Spleen (tissue), 7 donors: Measurements from ENCODE around the gene VSIG10L.

Source experiments
- CTCF ChIP-seq, 11 experiments: fragments of 200-600 bp in 7 of 11; fragments of 450-650 bp in 4 of 11; sonication (generic) in 4 of 11; IDR thresholded peaks in 8 of 11; conservative IDR thresholded peaks in 3 of 11; 1 replicate in 7 of 11; 2 replicates in 4 of 11; pipeline versions ENCODE4 v1.4.0 to v1.8.0; 2016 to 2021; ENCODE audit warnings: antibody characterized with exemption in 11 of 11, inconsistent platforms in 4 of 11, mild to moderate bottlenecking in 1 of 11
- POLR2AphosphoS5 ChIP-seq, 3 donors: sonication (generic); formaldehyde crosslinking; IDR thresholded peaks; one replicate each; pipeline ENCODE4 v1.5.1; 2017; ENCODE audit warnings: antibody characterized with exemption in 3 of 3
- donor health status: DM: no; HTN: no; CAD: no; lungs with moderate emphysema.
- donor health status: DM: no; HTN: no; CAD: no.
- donor health status: DM: no; HTN: no; CAD: no.

- TF ChIP-seq CTCF (IDR thresholded peaks at IDR 0.05 in 8 of 11, conservative IDR thresholded peaks at IDR 0.05 in 3 of 11) (no peak), POLR2AphosphoS5 (IDR thresholded peaks at IDR 0.05) (peak in 2 of 3 donors; percentile 53 to 73)
Measured at GRCh38 chr19:51372649-51373504, 30.9 kb upstream of the VSIG10L start, which contains the start of gene NKG7.
